ENCODE results near the gene CUL3. TPM values are rescaled to one million over a fixed set of nuclear protein-coding genes. Genes with fewer than 3 reads are reported as not detected.

CUL3 gene
- total RNA-seq, 1 experiment from 2014 or later = 95.7 TPM

DNA sequence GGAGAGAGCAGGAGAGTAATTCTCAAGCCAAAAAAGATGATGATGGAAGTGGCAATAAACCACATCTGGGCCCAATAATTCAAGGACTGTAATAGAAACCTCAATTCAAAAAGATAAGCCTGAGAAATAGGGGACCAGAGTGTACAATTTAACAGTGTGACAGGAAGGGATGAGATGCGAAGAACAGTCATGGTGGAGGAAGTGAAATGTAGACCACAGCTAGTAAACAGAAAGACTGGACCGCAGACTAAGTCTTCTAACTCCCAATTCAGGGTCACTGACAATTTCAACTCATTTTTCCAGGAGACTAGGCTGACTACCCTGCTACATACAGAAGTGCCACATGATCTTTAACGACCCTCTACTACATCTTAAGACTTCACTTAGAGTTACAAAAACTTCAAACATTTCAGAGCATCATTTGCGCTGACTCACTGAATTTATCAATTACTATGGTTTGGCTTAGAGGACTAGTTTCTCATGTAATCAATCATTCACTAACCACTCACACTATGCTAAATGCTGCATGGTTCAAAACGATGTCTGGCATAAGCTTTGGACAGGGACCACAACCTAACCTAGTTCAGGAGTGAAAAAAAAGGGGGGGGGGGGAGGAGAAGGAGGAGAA is 9.0 kb downstream of the CUL3 start:
- no peak for TF ChIP-seq YY1 (IDR thresholded peaks at IDR 0.05; ENCODE audit: extremely low read depth, insufficient replicate concordance, low read depth, low read length)
- no peak for TF ChIP-seq MAX (IDR thresholded peaks at IDR 0.05)
- RAD21 ChIA-PET (ENCODE audit: low non-redundant PET in 1 of 2, low total read pairs in 2 of 2, uncharacterized antibody in 2 of 2, unreplicated experiment in 2 of 2) = no interaction called here
- H2AFZ ChIP-seq (ENCODE audit: low read depth, low read length, poor library complexity, severe bottlenecking) = no peak overlapping the region
- H3K79me2 ChIP-seq (ENCODE audit: insufficient read depth, low read length) = peaks cover 100% of the 10 kb centered on the region
- H3K27me3 ChIP-seq (ENCODE audit: insufficient read depth, low read length) = no peaks in the 10 kb centered on the region
- CTCF ChIA-PET = no interaction called here
- ATAC-seq (no peak), DNase-seq (ENCODE audit: low read depth, low spot score) (no peak)
- no peak overlapping the region for H3K9ac ChIP-seq (ENCODE audit: low read length)
- no peak overlapping the region for H3K4me3 ChIP-seq (replicated peaks in 1 of 2; ENCODE audit: low read depth in 1 of 2, low read length in 2 of 2)
- H3K4me2 ChIP-seq (ENCODE audit: low read length) = no peak overlapping the region
- H3K36me3 ChIP-seq (ENCODE audit: control insufficient read depth in 1 of 2, insufficient read depth in 2 of 2, low read length in 2 of 2) = no peaks in the 10 kb centered on the region
- intact Hi-C loops (cut with micrococcal nuclease) = no loop called here
- no peaks in the 10 kb centered on the region for H3K9me3 ChIP-seq (ENCODE audit: control insufficient read depth in 1 of 2, insufficient read depth in 1 of 2, low read depth in 1 of 2, low read length in 2 of 2)
- no peaks in the 10 kb centered on the region for H3K4me1 ChIP-seq (ENCODE audit: control insufficient read depth in 1 of 2, insufficient read depth in 2 of 2, low read length in 2 of 2)
- POLR2A ChIA-PET = no interaction called here
- BruUV-seq (replicated peaks) = no TSS peak
- no peak overlapping the region for H3K27ac ChIP-seq (ENCODE audit: low read depth, low read length)
- peaks cover 58% of the 10 kb centered on the region for H4K20me1 ChIP-seq (ENCODE audit: insufficient read depth)
- no peaks in the 10 kb centered on the region for H3K9me2 ChIP-seq (ENCODE audit: insufficient read depth)

- peaks cover 53% of the 10 kb centered on the region for H4K20me1 ChIP-seq (ENCODE audit: insufficient read depth)
- no peaks in the 10 kb centered on the region for H3K27me3 ChIP-seq (ENCODE audit: insufficient read depth, low read length)
- ATAC-seq = no peak
- H3K4me1 ChIP-seq (ENCODE audit: control insufficient read depth in 1 of 2, insufficient read depth in 2 of 2, low read length in 2 of 2) = no peaks in the 10 kb centered on the region
- H3K4me2 ChIP-seq (ENCODE audit: low read length) = no peak overlapping the region
- ChIA-PET CTCF (no interaction called here), POLR2A (no interaction called here), RAD21 (ENCODE audit: low non-redundant PET in 1 of 2, low total read pairs in 2 of 2, uncharacterized antibody in 2 of 2, unreplicated experiment in 2 of 2) (no interaction called here)
- no peaks in the 10 kb centered on the region for H3K9me2 ChIP-seq (ENCODE audit: insufficient read depth)
- no peaks in the 10 kb centered on the region for H3K9me3 ChIP-seq (ENCODE audit: control insufficient read depth in 1 of 2, insufficient read depth in 1 of 2, low read depth in 1 of 2, low read length in 2 of 2)
- no peak for DNase-seq (ENCODE audit: low read depth, low spot score)
- H3K9ac ChIP-seq (ENCODE audit: low read length) = no peak overlapping the region
- H3K79me2 ChIP-seq (ENCODE audit: insufficient read depth, low read length) = peaks cover 100% of the 10 kb centered on the region
- BruUV-seq (replicated peaks) = no TSS peak
- H3K4me3 ChIP-seq (replicated peaks in 1 of 2; ENCODE audit: low read depth in 1 of 2, low read length in 2 of 2) = no peak overlapping the region
- intact Hi-C loops (cut with micrococcal nuclease) = no loop called here
- no peak overlapping the region for H3K27ac ChIP-seq (ENCODE audit: low read depth, low read length)
- no peak for TF ChIP-seq SRF (IDR thresholded peaks at IDR 0.05; ENCODE audit: low read depth)
- TF ChIP-seq EZH2 (IDR thresholded peaks at IDR 0.05) = no peak
- TF ChIP-seq SP1 (IDR thresholded peaks at IDR 0.05; ENCODE audit: low read depth) = no peak
- TF ChIP-seq ELF1 (IDR thresholded peaks at IDR 0.05; ENCODE audit: borderline replicate concordance, low read depth) = no peak
- no peak for TF ChIP-seq CTCF (IDR thresholded peaks at IDR 0.05 in 2 of 3, conservative IDR thresholded peaks at IDR 0.05 in 1 of 3; ENCODE audit: borderline replicate concordance in 1 of 3, insufficient read depth in 1 of 3, low read depth in 2 of 3, low read length in 2 of 3)
- no peak for TF ChIP-seq POLR2A (IDR thresholded peaks at IDR 0.05; ENCODE audit: borderline replicate concordance, extremely low read depth, insufficient read depth, insufficient read length)
- H2AFZ ChIP-seq (ENCODE audit: low read depth, low read length, poor library complexity, severe bottlenecking) = no peak overlapping the region
- H3K36me3 ChIP-seq (ENCODE audit: control insufficient read depth in 1 of 2, insufficient read depth in 2 of 2, low read length in 2 of 2) = no peaks in the 10 kb centered on the region
Observed at GRCh38 chr2:224574423-224575084, 10.6 kb downstream of the CUL3 start.
